GM12874 (cell line): ENCODE results near the gene KIF16B.

Experiments used
- CTCF ChIP-seq: IDR thresholded peaks from 2 replicates; pipeline ENCODE4 v1.5.1; 2011; ENCODE audit warnings: low read depth, mild to moderate bottlenecking, control low read depth, low read length, moderate library complexity; ENCODE audit not compliant: insufficient read depth

Gene KIF16B

DNA sequence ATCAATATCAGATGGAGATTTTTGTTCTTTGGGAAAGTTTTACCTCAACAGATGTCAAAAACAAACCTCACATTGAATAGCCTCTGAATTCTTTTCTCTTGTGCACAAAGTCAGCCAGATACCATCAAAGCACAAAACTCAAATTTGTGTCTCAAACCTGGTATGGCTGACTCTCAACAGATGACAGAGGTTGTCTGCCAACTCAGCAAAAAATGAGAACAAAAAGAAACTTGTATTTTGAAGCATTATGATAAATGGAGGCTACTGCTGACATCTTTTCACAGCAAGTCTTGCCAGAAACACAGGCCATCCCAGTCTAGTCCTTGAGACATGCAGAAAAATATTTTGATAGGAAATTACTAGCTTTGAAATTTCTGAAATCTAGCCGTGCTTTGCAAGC, 79.8 kb downstream of the KIF16B start:
- TF ChIP-seq CTCF = no peak

- no peak for TF ChIP-seq CTCF
Observed at GRCh38 chr20:16491294-16491905, 81.8 kb downstream of the KIF16B start.

DNA sequence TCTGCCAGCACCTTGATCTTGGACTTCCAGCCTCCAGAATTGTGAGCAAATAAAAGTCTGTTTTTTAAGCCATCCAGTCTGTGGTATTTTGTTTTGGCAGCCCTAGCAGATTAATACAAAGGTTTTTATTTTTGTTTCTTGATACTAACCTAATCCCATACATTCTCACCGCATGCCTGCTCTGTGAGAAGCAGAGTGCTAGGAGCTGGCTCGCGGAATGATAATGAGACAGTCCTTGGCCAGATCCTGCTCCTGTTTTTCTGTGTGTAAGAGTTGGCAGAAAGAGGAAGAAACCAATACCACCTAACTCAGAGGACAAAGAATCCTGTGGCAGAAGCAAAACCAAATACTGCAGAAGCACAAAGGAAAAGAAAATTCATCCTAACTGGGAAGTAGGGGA, 82.6 kb downstream of the KIF16B start:
- no peak for TF ChIP-seq CTCF

DNA sequence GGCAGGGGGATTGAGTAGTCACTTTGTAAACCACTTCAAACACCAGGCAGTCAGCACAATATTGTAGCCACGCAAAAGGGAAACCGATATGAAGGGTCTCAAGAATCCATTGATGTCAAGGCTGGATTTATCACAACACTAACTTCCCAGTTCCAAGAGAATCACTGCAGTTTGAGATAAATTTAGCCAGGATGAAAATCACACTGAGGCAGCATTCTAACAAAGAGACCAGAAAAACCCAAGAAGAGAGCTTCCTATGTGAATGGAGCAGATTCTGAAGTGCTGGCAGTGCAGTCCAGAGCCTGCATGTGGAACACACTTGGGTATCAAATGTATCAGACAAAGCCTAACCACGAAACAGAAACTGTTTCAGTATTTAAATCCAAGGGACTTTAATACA, 84.6 kb downstream of the KIF16B start:
- TF ChIP-seq CTCF = no peak

- TF ChIP-seq CTCF = no peak
Observed at GRCh38 chr20:16488086-16488485, 85.2 kb downstream of the KIF16B start.

DNA sequence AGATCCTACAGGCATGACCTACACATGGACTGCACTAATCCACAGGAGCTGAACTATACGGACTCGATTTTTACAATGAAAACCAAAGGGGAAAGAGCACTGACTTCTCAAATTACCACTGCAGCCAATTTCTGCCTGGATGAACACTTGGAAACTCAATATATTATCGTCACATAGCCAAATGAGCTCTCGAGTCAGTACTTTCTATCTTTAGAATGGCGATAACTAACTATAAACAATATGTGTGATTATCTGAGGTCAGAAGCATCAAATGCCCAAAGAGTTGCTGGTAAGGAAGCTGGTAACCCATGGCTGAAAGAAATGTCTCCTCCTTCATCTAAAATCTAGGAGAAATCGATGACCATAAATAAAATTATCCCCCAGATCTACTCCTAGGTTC, 86.7 kb downstream of the KIF16B start:
- no peak for TF ChIP-seq CTCF

DNA sequence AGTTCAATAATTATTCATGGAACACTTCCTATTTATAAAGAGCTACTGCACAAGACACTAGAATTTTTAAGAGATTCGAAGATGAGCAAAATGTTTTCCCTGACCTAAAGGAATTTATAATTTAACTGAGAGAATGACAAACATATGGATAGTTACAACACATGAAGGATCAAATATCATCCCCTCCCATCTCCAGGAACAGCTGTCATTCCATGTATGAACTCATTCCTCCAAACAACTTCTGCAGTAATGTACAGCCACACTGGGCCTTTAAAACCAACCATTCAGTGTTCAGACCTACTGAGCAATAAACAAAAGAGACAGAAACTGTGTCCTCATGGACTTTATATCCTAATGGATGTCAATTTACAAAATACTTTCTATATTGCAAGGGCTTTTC, 87.8 kb downstream of the KIF16B start:
- no peak for TF ChIP-seq CTCF
